NCI-H1436 treated with DMSO at 0.1 percent for 48 hours (cell line): ENCODE data around the gene NOL3.

Source experiments
- DNase-seq: peaks from one replicate; lab custom pipeline; 2025; lab: John Stamatoyannopoulos, UW

The NOL3 gene

GRCh38 chr16:67206838-67207248 lies 36.5 kb downstream of the NOL3 start:
- no peak for DNase-seq

- DNase-seq, result no peak
These were observed 37.1 kb downstream of the NOL3 start for GRCh38 chr16:67207249-67208091.

DNA sequence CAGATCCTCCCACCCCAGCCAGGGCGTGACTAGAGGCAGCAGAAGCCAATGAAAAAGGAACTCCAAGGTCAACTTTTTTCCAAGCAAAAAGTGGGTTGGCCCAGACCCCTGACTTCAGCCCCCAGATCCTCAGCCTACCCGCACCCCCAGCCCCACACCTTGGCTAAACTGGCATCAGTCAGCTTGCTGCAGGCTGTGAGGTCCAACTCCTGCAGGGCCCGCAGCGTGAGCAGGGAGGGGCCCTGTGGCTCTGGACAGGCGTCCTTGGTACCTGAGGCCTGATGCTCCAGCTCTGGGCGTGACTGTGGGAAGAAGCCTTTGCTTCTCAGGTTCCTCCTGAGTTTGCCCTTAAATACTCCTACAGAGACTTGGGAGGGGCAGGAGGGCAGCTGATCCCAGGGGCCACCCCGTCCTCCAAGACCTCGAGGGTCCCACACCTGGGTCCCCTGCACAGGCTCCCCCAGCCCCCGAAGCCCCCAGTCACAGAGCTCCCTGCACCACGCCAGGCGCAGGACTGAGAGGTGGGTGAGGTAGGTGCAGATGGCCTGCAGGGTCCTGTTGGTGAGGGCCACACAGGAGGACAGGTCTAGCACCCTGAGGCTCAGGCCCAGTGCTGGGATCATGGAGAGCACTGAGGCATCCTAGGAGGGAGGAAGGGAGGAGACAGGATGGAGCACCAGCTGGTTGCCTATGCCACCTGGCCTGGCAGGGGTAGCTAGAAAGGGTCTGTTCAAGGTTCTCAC lies 38.0 kb downstream of the NOL3 start:
- DNase-seq, result no peak

DNA sequence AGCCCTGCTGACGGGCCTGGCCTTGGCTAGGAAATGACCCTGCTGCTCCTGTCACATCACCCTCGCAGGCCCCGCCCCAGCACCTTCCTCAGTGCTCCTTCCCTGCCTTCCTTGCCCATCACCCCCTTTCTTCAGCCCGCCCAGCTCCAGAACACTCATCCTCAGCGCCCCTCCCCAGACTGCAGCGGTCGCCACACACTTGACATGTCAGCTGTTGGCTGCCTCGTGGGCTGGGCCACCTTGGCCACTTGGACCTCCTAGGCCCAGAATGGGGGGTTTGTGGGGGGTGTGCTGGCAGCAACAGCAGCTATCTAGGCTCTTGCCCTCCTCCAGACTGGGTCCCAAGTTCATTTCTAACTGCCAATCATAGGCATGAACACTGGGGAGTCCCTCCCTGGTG lies 39.2 kb downstream of the NOL3 start:
- DNase-seq, result no peak

- no peak for DNase-seq
These were observed 40.0 kb downstream of the NOL3 start for GRCh38 chr16:67210069-67210937.

GRCh38 chr16:67211674-67212073 lies 41.3 kb downstream of the NOL3 start:
- DNase-seq, result no peak

GRCh38 chr16:67212766-67213165 lies 42.4 kb downstream of the NOL3 start:
- no peak for DNase-seq

DNA sequence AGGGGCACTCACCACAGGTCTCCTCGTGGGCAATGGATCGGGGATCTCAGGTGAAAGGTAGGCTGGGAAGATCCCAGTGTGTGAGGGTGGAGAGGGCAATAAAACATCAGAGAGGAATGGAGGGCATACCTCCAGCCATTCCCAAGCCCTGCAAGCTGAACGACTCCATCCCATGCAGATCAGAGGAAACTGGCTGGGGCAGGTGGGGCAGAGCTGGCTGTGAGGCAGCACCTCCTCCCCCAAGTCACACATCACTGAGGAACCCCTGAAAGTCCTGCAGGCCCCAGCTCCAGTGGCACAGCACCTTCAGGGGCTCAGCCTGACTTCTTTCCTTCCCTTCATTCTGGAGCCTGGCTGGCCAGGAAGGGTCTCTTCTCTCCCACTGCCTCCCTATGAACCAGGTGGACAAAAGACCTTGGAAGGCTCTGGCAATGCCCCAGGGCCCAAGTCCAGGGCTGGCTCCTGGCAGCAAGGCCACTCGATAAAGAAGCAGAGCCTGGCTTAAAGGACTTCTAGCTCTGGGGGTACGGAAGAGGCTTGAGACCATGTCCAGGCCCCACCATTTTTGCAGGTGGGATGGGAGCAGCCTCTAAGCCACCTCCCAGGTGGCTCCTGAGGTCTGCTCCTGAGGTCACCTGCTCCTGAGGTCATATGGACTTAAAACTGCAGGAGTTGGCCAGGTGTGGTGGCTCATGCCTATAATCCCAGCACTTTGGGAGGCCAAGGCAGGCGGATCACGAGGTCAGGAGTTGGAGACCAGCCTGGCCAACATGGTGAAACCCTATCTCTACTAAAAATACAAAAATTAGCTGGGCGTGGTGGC lies 43.1 kb downstream of the NOL3 start:
- no peak for DNase-seq

GRCh38 chr16:67215706-67216105 lies 45.4 kb downstream of the NOL3 start:
- no peak for DNase-seq

- DNase-seq, result no peak
These were observed 46.5 kb downstream of the NOL3 start for GRCh38 chr16:67216612-67217490.

DNA sequence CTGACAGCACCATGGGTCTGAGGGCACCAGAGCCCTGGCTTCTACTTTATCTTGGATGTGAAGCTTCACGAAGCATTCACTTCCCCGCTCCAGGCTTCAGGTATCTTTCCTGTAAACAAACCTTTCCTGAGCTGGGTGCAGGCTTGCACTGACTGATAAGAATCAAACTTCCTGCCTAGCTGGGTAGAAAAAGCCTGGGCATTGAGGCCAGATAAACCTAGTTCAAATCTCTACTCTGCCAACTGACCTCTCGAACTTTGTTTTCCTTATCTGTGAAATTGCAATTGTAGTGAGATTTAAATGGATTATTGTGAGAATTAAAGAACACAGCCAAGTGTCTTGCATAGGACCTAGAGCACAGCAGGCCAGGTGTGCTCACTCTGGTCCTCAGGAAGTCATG lies 53.7 kb downstream of the NOL3 start:
- no peak for DNase-seq
